Measurements from ENCODE around the gene CNIH2. TPM values are rescaled to one million over a fixed set of nuclear protein-coding genes. Genes with fewer than 3 reads are reported as not detected.

CNIH2 gene
- 1 to 10 TPM; 4.0 to 7.4 TPM for total RNA-seq
- polyA plus RNA-seq (ENCODE audit: insufficient read depth, low read depth, low replicate concordance): 17.3 TPM
- long read RNA-seq, donor 1, transcript CNIH2-201 (6 exons, 1,356 nt): major isoform, 5 of 5 reads
- long read RNA-seq, donor 1, partial matches to known transcripts: 0 of 5 reads
- long read RNA-seq, donor 1, other reads (novel, unspliced or antisense): 0 of 5 reads
- long read RNA-seq, donor 2, partial matches to known transcripts: 82 of 126 reads
- long read RNA-seq, donor 2, other reads (novel, unspliced or antisense): 41 of 126 reads

GRCh38 chr11:66277471-66278362, at the start of gene CNIH2:
Gene CNIH2, plus strand, starts transcription at chr11:66278175. Its CDS starts 282 bp downstream, at chr11:66278457.
- Histone ChIP-seq H3K4me3 (peak within 1 kb of the TSS in 1 of 2 donors; percentile 29), H3K4me1 (no peaks in the 10 kb centered on the region), H3K9me3 (no peaks in the 10 kb centered on the region), H3K27ac (peak within 1 kb of the TSS in 1 of 2 donors; percentile 62), H3K27me3 (no peaks in the 10 kb centered on the region), H3K36me3 (ENCODE audit: low read depth, missing control alignments) (no peaks in the 10 kb centered on the region)
- DNase-seq: no peak
- intact Hi-C loops (cut with DNase I; ENCODE audit: low total_unique reads): no loop called here
- TF ChIP-seq CTCF (IDR thresholded peaks at IDR 0.05): no peak
- TF ChIP-seq POLR2A (IDR thresholded peaks at IDR 0.05): no peak
- WGBS, 2 donors: 5 to 20% methylated on average over 5 to 58 of the region's 84 CpGs

GRCh38 chr11:66228521-66228920, 49.5 kb upstream of the CNIH2 start:
- DNase-seq: no peak
- 88 to 91% methylated on average over 6 of the region's 6 CpGs for WGBS, 2 donors
- TF ChIP-seq CTCF (IDR thresholded peaks at IDR 0.05): no peak
- TF ChIP-seq POLR2A (IDR thresholded peaks at IDR 0.05): no peak
- Histone ChIP-seq H3K27me3 (no peaks in the 10 kb centered on the region), H3K4me1 (no peaks in the 10 kb centered on the region), H3K36me3 (ENCODE audit: low read depth, missing control alignments) (no peaks in the 10 kb centered on the region), H3K27ac (no peak overlapping the region), H3K4me3 (no peak overlapping the region), H3K9me3 (no peaks in the 10 kb centered on the region)
- intact Hi-C loops (cut with DNase I; ENCODE audit: low total_unique reads): no loop called here

- WGBS, 2 donors: 78 to 87% methylated on average over 6 of the region's 6 CpGs
- DNase-seq: no peak
- Histone ChIP-seq H3K4me3 (no peak overlapping the region), H3K9me3 (no peaks in the 10 kb centered on the region), H3K27me3 (no peaks in the 10 kb centered on the region), H3K4me1 (no peaks in the 10 kb centered on the region), H3K27ac (no peak overlapping the region), H3K36me3 (ENCODE audit: low read depth, missing control alignments) (no peaks in the 10 kb centered on the region)
- intact Hi-C loops (cut with DNase I; ENCODE audit: low total_unique reads): no loop called here
- no peak for TF ChIP-seq CTCF (IDR thresholded peaks at IDR 0.05)
- TF ChIP-seq POLR2A (IDR thresholded peaks at IDR 0.05): no peak
These were observed 47.8 kb upstream of the CNIH2 start for GRCh38 chr11:66230156-66230555.

- Histone ChIP-seq H3K27ac (no peak overlapping the region), H3K4me3 (no peak overlapping the region), H3K27me3 (no peaks in the 10 kb centered on the region), H3K9me3 (no peaks in the 10 kb centered on the region), H3K4me1 (no peaks in the 10 kb centered on the region), H3K36me3 (ENCODE audit: low read depth, missing control alignments) (no peaks in the 10 kb centered on the region)
- intact Hi-C loops (cut with DNase I; ENCODE audit: low total_unique reads): no loop called here
- no peak for DNase-seq
- TF ChIP-seq CTCF (IDR thresholded peaks at IDR 0.05): no peak
- TF ChIP-seq POLR2A (IDR thresholded peaks at IDR 0.05): no peak
- 89 to 92% methylated on average over 13 to 14 of the region's 14 CpGs for WGBS, 2 donors
These were observed 47.0 kb upstream of the CNIH2 start for GRCh38 chr11:66230978-66231377.
